GOT3 (cell line): Measurements from ENCODE around the gene PCSK6.
"Not testable (repeated sequence)": the region's sequence is repeated elsewhere in the genome, so short reads cannot be mapped to it uniquely, and the experiment has no call there.

Experiments
- DNase-seq: peaks from one replicate; lab custom pipeline; 2025; ENCODE audit warnings: mixed read lengths; lab: John Stamatoyannopoulos, UW

Gene PCSK6

GRCh38 chr15:101308604-101309435 is 180.7 kb downstream of the PCSK6 start:
- DNase-seq, result no peak

- DNase-seq, result no peak
These were observed 181.5 kb downstream of the PCSK6 start for GRCh38 chr15:101307897-101308603.

DNA sequence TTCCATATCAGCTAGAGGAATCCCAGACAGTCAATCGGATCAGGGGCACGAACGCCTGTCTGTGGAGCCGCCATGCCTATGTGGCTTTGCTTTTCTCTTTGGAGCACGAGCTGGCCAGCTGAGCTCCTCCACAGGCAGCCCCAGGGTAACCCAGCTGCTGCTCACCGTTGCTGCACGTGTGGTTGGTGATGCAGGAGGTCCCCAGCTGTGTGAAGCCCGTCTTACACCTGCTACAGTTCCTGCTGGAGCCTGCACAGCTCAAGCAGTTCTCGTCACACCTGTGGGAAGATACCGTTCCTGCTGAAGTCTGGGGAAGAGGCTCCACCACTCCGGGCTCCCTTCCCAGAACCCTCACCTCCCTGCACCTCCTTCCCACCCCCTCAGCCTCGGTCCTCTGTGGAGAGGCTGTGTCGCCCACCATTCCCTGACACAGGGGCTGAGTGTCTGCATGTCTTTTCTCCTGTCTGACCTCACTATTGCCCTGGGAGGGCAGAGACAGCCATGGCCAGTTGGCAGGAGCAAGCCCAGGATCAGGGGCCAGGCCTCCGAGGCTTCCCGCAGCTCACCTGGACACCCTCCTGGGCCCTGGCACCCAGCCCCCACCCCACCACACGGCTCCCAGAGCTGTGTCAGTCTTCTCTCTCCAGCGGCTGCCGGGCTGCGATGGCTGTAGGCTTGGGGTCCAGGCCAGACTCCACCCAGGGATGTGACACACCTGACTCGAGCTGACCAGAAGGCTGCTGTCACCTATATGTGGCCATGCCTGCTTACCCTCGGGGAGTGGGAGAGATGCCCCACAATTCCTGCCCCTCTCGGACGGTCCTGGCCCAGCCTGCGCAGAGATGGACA is 182.2 kb downstream of the PCSK6 start:
- DNase-seq, result no peak

DNA sequence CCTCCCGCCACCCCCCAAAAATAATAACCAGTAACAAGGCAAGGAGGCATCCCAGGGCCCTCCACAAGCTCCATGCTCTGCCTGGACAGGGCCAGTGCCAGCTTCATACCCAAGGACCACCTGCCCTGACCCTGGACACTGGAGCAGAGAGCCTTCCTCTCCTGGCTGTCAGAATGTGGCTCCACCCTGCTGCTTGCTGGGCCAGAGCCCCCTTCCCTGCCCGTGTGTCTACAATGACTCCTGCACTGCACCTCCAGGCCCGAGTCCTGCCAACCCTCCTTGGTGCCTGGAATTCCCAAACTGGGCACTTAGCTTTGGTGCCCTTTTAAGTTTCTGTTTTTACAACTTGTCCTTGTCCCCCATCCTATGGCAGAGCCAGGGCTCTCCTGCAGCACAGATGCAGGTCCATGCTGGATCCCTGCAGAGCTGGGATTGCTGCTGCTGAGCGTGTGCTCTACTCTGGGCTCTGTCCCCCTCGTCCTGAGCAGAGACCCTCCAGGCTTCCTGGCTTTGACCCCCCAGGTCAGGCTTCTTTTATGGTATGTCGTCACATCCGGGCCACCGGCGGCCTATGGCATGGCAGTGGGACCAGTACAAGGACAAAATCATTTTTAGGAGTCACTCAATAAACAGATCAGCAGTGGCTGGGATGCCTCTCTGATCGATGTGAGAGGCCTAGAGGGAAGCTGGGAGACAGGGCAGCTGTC is 183.0 kb downstream of the PCSK6 start:
- DNase-seq, result no peak

GRCh38 chr15:101305820-101306255 is 183.7 kb downstream of the PCSK6 start:
- DNase-seq, result no peak

DNA sequence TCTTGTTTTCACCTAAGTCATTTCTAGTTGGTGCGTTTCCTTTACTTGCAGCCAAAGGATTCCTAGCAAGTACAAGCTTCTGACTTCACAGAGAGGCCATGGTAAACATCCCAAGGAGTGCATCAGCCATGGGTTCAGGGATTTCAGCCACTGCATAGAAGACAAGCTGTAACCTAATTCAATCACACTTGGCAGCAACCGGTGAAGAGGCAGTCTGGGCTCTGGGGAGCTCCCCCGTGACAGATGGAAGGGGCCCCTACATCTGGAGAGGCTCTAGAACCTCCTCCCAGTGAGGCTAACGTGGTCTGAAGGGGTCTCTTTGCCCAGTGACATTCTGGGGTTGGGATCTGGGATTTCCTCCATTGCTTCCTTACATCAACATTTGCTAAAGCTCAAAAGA is 186.1 kb downstream of the PCSK6 start:
- DNase-seq, result no peak

DNA sequence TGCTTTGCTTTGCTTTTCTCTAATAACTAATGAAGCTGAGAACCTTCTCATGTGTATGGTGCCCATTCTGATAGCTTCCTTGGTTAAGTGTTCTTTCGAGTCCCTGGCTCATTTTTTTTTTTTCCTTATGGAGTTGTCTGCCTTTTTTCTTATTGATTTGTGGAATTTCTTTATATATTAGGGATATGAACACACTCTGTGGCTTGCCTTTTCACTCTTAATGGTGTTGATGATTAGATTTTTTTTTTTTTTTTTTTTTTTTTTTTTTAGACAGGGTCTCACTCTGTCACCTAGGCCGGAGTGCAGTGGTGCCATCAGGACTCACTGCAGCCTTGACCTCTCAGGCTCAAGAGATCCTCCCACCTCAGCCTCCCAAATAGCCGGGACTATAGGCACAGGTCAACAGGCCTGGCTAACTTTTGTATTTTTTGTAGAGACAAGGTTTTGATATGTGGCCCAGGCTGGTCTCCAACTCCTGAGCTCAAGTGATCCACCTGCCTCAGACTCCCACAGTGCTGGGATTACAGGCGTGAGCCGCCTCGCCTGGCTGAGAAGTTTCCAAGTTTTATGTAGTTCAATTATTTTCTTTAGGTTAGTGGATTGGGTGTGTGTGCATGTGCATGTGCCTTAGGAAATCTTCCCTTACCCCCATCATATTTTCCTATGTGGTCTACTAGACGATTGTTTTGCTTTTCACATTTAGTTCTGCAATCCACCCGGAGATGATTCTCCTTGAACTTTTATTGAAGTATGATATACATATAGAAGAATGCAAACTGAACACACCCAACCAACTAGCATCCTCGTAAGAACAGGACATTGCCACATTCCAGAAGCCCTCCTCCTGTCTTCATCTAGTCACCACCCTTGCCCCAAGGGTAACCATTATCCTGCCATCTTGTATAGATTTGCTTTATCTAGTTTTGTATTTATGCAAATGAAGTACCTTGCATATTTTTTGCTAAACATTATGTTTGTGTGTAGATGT is 192.8 kb downstream of the PCSK6 start:
- DNase-seq, result no peak

GRCh38 chr15:101295607-101296161 is 193.8 kb downstream of the PCSK6 start:
- no peak for DNase-seq

- DNase-seq, result peak; percentile 90
These were observed 194.5 kb downstream of the PCSK6 start, which contains the start of gene SNRPA1 for GRCh38 chr15:101294731-101295606. Gene SNRPA1 (minus strand): TSS chr15:101295248. CDS start chr15:101295178, 70 bp downstream.

DNA sequence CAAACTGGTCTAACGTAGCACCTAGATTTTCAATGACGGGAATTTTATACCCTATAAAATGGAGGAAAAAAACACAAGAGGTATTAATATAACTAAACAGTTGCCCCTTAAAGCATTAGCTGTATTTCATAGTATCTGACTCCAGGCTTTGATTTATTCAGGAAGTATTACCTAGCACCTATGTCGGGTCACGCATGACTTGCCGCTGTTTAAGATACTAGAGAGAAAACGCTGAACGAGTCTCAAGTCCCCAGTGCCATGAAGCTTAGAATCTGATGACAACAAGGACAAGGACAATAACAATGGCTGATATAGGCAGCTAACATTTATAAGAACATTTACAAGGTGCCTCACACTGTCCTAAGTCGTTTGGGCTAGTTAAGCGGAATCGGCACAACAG is 196.4 kb downstream of the PCSK6 start:
- no peak for DNase-seq

GRCh38 chr15:101288905-101289513 is 200.5 kb downstream of the PCSK6 start:
- DNase-seq, result no peak

DNA sequence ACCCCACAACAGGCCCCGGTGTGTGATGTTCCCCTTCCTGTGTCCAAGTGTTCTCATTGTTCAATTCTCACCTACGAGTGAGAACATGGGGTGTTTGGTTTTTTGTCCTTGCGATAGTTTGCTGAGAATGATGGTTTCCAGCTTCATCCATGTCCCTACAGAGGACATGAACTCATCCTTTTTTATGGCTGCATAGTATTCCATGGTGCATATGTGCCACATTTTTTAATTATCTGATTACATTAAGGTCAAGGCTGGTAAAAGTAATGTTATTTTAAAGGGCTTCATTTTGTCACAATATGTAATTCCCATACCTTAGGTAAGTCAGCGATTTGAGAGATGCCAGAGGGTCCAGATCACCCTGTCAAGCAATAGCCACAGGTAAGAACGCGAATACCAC is 202.2 kb downstream of the PCSK6 start:
- DNase-seq, result not testable (repeated sequence)

DNA sequence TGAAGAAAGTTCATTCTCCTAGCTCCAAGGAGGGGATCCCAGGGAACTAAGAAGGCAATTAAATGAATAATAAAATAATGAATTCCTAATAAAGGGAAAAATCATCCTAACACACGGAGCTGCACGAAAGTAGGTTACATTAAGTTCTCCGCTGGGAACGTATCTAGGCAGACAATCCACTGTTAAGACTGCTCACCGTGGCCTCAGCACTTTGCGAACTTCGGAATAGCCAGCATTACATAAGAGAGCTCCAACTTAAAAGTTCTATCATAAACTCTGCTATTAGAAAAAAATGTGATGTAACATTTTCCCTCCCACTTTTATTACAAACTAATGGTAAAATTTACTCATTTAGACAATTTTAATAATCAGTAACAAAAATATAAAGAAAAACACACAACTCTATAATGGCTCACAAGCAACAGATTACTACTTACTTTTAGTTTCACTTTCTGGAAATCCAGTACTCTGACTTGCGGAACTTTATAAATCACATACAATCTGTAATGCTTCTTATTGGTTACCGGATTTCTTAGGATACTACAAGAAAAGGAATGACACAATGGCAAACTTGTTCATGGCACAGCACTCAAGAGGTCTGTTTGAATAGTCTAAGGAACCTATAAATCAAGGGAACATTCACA is 202.9 kb downstream of the PCSK6 start:
- DNase-seq, result no peak

GRCh38 chr15:101283931-101284330 is 205.6 kb downstream of the PCSK6 start:
- no peak for DNase-seq

GRCh38 chr15:101280007-101280406 is 209.5 kb downstream of the PCSK6 start:
- no peak for DNase-seq

DNA sequence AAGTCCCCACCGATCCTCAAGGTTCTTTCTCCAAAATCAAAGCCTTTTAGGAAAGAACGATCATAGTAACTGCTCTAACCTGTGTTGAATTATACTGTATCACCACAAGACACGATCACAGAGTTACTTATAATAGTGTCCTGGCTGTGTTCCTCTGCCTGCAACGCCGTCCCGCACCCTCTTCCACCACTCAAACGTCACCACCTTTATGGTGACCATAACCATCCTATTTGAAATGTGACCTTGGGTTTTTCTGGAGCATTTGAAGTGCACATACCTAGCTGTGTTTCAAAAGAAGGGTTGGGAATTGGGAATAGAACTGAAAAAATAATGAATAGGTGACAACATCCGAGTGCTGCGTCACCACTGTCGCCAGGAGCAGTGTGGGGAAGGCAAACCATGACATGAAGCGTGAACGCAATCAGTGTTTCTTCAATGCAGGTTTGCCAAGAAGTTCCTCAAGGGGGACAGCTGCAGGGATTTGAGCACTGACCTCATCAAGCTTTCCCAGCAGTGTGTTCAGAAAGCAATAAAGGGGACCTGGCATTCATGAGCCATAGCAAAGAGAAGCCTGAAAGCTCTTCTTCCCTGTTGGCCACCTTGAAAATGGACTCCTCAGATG is 211.5 kb downstream of the PCSK6 start:
- DNase-seq, result no peak

DNA sequence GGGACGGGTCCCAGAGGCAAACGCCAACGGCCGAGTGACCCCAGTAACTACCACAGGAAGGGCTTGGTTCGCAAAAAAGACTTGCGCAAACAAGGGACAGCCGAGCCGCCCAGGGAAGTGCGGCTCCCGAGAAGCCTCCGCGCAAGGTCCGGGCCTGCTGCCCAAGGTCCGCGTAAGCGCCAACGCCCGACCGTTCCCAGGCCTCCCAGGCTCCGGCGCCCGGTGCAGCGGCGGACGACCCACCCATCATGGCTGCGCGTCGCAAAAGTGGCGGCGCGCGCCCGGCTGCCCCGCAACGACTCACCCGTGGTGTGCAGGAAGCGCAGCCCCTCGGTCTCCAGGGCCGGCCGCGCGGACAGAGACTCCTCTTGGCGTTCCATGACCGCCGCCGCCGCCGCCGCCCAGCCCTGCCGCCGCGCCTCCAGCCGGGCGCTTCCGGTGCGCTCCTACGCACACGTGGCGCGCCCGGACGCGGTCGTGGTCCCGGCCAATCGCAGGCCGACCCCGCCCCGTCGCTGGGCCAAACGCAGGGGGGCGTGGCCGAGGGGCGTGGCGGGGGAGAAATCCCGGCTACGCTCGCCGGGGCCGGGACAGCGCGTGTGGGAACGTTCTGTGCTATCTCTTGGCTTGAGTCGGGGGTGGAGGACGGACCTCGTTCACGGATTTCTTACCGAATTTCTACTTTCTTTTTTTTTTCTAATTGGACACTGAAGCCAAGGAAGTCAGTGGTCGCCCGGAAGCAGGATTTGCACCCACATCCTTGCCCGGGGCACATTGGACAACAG is 212.3 kb downstream of the PCSK6 start, which contains the start of gene SELENOS:
Gene SELENOS, minus strand, starts transcription at position 448 of the 785 bp plus-strand sequence. Its CDS starts 68 bp downstream, at position 380.
- peak; percentile 72 for DNase-seq
